Measurements from ENCODE around the gene COA3.
A peak's percentile ranks its signal among the peaks of the same experiment; 100 is the strongest.

The COA3 gene

GRCh38 chr17:42844271-42844670 lies 45.8 kb upstream of the COA3 start, which contains the start of gene AOC2:
Gene AOC2 (plus strand): TSS chr17:42844580. CDS start chr17:42844627, 47 bp downstream.
- no peak for TF ChIP-seq CTCF (IDR thresholded peaks at IDR 0.05)

GRCh38 chr17:42843358-42843934 lies 44.9 kb upstream of the COA3 start:
- peak; percentile 93 for TF ChIP-seq CTCF (IDR thresholded peaks at IDR 0.05)

GRCh38 chr17:42841975-42842685 lies 43.6 kb upstream of the COA3 start:
- TF ChIP-seq CTCF (IDR thresholded peaks at IDR 0.05), result no peak

GRCh38 chr17:42835732-42836131 lies 37.2 kb upstream of the COA3 start:
- TF ChIP-seq CTCF (IDR thresholded peaks at IDR 0.05), result no peak

GRCh38 chr17:42833767-42834422 lies 35.4 kb upstream of the COA3 start:
- no peak for TF ChIP-seq CTCF (IDR thresholded peaks at IDR 0.05)

GRCh38 chr17:42832934-42833766 lies 34.6 kb upstream of the COA3 start, which contains the start of gene PSME3:
Gene PSME3 (plus strand): TSS chr17:42833397. CDS start chr17:42833632, 235 bp downstream.
- no peak for TF ChIP-seq CTCF (IDR thresholded peaks at IDR 0.05)

Measured in LNCAP (cell line).